ENCODE results near the gene FAM193A. TPM values are rescaled to one million over a fixed set of nuclear protein-coding genes. Genes with fewer than 3 reads are reported as not detected.

The FAM193A gene
- total RNA-seq, 4 donors from 2014 or later: 16.7 to 18.9 (median 18.0) TPM

DNA sequence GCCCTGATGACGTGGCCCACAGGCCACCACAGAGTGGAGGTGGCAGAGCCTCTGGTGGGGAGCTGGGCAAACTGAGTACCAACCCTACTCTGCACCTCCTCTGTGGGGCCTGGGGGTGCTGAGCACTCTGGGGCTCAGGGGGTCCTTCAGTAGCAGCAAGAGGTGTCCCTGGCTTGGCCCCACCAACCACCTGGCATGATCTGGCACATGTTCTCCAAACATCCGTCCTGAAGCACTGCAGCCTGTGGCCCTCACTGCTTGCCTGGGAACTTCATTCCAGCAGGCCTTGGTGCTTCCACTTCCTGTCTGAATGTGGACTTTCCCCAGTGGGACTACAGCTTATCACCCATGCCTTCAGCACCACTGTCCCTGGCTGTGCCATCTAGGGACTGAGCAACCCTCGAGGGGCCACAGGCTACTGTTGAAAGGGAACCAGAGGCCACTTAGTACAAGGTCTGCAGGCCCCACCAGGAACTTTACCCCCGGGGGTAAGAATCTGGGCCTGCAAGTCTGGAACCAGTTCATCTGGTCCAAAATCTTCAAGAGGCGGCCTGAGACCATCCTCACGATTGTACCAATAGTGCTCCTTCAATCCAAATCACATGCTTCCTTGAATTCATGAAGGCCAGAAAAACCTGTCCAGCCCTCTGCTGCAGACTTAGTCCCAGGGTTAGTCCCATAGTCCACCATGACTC, 206.5 kb downstream of the FAM193A start:
- Histone ChIP-seq H3K9me3 (no peaks in the 10 kb centered on the region), H3K4me1 (no peaks in the 10 kb centered on the region), H3K36me3 (peaks cover 2 to 54% of the 10 kb centered on the region in 2 donors), H3K27me3 (no peaks in the 10 kb centered on the region), H3K27ac (no peak overlapping the region), H3K4me3 (no peak overlapping the region)
- TF ChIP-seq, protein P1, sequence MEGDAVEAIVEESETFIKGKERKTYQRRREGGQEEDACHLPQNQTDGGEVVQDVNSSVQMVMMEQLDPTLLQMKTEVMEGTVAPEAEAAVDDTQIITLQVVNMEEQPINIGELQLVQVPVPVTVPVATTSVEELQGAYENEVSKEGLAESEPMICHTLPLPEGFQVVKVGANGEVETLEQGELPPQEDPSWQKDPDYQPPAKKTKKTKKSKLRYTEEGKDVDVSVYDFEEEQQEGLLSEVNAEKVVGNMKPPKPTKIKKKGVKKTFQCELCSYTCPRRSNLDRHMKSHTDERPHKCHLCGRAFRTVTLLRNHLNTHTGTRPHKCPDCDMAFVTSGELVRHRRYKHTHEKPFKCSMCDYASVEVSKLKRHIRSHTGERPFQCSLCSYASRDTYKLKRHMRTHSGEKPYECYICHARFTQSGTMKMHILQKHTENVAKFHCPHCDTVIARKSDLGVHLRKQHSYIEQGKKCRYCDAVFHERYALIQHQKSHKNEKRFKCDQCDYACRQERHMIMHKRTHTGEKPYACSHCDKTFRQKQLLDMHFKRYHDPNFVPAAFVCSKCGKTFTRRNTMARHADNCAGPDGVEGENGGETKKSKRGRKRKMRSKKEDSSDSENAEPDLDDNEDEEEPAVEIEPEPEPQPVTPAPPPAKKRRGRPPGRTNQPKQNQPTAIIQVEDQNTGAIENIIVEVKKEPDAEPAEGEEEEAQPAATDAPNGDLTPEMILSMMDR (IDR thresholded peaks at IDR 0.05 in 4 of 5, conservative IDR thresholded peaks at IDR 0.05 in 1 of 5): no peak
- TF ChIP-seq POLR2A (IDR thresholded peaks at IDR 0.05): no peak
- in situ Hi-C loops (cut with MboI; ENCODE audit: low sequenced_read_pairs in 4 of 4): no loop called here
- ATAC-seq: no peak
- no peak for DNase-seq
- intact Hi-C loops (cut with DNase I; ENCODE audit: low total_unique reads): no loop called here

DNA sequence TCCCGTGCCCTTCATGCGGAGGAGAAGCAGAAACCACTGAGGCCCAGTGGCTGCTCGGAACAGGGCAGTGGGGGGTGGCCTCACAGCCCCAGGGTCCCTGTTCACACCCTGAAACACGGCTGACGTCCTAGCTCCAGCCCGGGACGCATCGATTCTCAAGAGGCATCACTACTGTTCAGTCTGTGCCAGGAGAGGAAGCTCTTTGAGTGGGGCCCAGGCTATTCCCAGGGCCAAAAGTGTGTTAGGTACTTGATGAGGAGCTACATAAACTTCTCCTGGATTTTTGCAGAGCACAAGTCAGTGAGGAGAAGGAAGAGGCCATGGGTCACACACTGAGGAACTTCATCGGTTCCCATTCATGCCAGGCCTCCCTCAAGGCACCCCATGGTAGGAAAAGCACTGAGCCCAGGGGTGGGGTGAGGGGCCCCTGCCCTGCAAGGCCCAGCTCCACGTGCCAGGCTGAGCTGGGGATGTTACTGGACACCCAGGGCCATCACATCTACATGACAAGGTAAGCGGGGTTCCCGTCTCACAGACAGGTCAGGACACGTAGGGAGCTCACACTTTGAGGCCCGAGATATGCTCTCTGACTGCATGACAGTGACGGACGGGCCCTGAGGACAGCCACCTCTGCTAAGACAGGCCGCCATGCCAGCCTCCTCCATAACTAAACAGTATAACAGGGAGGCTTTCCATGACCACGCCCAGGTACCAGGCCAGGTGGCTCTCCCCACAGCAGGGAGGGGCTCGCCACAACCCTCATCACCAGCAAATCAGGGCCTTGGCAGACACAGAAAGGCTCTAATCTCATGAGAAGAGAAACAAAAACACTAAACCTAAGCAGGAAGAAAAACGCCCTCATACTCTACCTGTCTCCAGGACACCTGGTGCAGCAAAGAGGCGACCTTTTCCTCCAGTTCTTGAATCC, 207.3 kb downstream of the FAM193A start:
- Histone ChIP-seq H3K9me3 (no peaks in the 10 kb centered on the region), H3K4me1 (no peaks in the 10 kb centered on the region), H3K27ac (no peak overlapping the region), H3K4me3 (no peak overlapping the region), H3K36me3 (peaks cover 2 to 54% of the 10 kb centered on the region in 2 donors), H3K27me3 (no peaks in the 10 kb centered on the region)
- in situ Hi-C loops (cut with MboI; ENCODE audit: low sequenced_read_pairs in 4 of 4) (no loop called here), intact Hi-C loops (cut with DNase I; ENCODE audit: low total_unique reads) (no loop called here)
- DNase-seq (no peak), ATAC-seq (no peak)
- TF ChIP-seq, protein P1 (IDR thresholded peaks at IDR 0.05 in 4 of 5, conservative IDR thresholded peaks at IDR 0.05 in 1 of 5): no peak
- TF ChIP-seq POLR2A (IDR thresholded peaks at IDR 0.05): no peak

DNA sequence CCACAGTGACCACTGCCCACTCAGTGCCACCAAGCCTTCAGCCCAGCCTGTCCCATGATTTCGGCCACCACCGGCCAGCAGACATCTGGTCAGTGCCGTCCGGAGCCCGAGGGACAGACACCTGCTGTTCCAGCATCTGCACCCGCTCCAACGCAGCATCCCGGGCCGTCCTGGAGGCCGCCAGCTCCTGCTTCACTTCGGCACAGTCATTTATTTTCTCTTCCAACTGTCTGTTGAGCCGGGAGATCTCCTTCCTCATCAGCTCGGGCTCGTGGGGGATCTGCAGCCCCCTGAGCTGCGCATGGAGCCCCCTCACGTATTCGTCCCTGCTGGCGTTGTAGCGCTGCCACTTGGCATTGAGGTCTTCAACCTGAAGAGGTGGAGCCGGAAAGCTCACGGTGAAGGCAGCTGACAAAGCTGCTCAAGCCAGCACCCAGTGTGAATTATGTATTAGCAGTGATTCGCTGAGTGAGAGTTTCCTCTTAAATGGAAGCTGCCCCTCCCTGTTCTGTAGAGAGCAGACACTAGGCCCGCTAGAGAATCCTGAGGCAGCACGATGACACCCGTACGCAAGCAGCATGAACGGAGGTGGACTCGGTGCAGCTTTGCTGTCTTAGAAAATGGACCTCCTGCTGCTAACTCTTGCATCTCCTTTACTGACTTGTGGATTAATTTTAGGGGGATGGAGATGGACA, 208.3 kb downstream of the FAM193A start:
- Histone ChIP-seq H3K36me3 (peaks cover 2 to 54% of the 10 kb centered on the region in 2 donors), H3K27ac (no peak overlapping the region), H3K9me3 (no peaks in the 10 kb centered on the region), H3K27me3 (no peaks in the 10 kb centered on the region), H3K4me3 (no peak overlapping the region), H3K4me1 (no peaks in the 10 kb centered on the region)
- ATAC-seq (no peak), DNase-seq (no peak)
- in situ Hi-C loops (cut with MboI; ENCODE audit: low sequenced_read_pairs in 4 of 4) (no loop called here), intact Hi-C loops (cut with DNase I; ENCODE audit: low total_unique reads) (no loop called here)
- TF ChIP-seq POLR2A (IDR thresholded peaks at IDR 0.05): no peak
- TF ChIP-seq, protein P1 (IDR thresholded peaks at IDR 0.05 in 4 of 5, conservative IDR thresholded peaks at IDR 0.05 in 1 of 5): no peak

DNA sequence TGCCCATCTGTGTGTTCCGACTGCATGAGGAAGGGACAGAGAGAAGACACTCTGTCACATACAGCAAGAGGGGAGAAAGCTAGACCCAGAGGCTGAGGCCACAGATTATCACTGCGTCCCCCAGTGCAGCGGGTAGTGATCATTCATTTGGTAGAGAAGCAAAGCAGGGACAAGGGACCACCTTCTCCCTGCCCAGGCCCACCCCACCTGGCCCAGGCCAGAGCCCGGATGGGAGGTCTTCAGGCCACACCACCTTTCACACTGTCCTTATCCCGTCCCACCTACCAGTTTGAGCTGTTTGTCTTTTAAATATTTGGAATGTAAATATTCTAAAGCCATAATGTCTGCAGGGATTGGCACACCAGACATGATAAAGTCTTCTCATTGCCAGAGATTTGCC, 209.1 kb downstream of the FAM193A start:
- TF ChIP-seq, protein P1 (IDR thresholded peaks at IDR 0.05 in 4 of 5, conservative IDR thresholded peaks at IDR 0.05 in 1 of 5): no peak
- TF ChIP-seq POLR2A (IDR thresholded peaks at IDR 0.05): no peak
- no peak for DNase-seq
- H3K36me3 ChIP-seq: peaks cover 2 to 54% of the 10 kb centered on the region in 2 donors

More for the DNA sequence above, 209.1 kb downstream of the FAM193A start:
- in situ Hi-C loops (cut with MboI; ENCODE audit: low sequenced_read_pairs in 4 of 4) (no loop called here), intact Hi-C loops (cut with DNase I; ENCODE audit: low total_unique reads) (no loop called here)
- Histone ChIP-seq H3K4me3 (no peak overlapping the region), H3K4me1 (no peaks in the 10 kb centered on the region), H3K9me3 (no peaks in the 10 kb centered on the region), H3K27ac (peak overlapping the region in 2 of 4 donors; percentile 10 to 16), H3K27me3 (no peaks in the 10 kb centered on the region)
- ATAC-seq: no peak

Measured in gastrocnemius medialis (tissue), 4 donors.